NCI-H128 (cell line): ENCODE measurements around the gene CYSLTR2.

ENCODE experiments used
- DNase-seq: peaks from one replicate; lab custom pipeline; 2025; ENCODE audit not compliant: unreplicated experiment; lab: John Stamatoyannopoulos, UW

The CYSLTR2 gene, protein sequence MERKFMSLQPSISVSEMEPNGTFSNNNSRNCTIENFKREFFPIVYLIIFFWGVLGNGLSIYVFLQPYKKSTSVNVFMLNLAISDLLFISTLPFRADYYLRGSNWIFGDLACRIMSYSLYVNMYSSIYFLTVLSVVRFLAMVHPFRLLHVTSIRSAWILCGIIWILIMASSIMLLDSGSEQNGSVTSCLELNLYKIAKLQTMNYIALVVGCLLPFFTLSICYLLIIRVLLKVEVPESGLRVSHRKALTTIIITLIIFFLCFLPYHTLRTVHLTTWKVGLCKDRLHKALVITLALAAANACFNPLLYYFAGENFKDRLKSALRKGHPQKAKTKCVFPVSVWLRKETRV

DNA sequence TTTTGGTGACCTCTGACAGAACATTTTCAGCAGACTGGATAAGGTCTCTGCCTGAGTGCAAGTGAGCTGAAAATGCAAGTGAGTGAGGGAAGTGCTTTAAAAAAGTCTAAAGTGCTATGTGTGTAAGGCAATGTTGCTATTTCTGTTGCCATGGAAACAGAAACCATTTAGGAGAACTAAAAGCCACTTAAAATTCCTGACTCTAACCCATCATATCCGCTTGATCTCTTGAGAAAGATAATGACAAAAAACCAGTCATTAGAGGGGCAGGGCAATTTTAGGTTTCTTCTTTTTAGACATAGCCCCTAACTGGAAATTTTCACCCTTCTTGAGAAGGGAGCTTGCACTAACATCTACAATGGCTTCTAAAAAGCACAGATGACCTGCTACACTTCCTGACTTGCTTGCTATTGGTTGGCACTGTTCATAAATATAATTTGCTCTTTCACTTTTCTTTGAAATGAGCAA lies at the start of gene CYSLTR2:
TSS of gene CYSLTR2 (plus strand) at position 458 of the 468 bp plus-strand sequence. CDS start 52,889 bp downstream, outside the sequence.
- no peak for DNase-seq

DNA sequence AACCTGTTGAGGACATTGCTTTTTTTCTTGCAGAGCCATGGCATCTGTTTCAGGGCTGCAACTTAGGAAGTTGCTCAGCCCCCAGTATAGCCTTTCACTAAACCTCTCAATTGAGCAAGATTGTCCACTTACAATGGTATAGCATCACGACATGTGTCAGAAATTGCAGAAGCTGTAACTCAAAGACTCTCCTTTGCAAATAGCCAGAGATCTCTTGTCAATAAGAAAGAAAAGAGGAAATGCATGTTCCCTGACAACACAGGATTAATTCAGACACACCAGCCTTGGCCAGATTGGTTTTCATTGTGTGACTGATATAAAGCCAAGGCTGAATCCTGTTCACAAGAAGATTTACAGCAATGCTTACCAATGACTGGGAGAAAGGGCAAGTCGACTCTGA lies 38.7 kb upstream of the CYSLTR2 start:
- no peak for DNase-seq

DNA sequence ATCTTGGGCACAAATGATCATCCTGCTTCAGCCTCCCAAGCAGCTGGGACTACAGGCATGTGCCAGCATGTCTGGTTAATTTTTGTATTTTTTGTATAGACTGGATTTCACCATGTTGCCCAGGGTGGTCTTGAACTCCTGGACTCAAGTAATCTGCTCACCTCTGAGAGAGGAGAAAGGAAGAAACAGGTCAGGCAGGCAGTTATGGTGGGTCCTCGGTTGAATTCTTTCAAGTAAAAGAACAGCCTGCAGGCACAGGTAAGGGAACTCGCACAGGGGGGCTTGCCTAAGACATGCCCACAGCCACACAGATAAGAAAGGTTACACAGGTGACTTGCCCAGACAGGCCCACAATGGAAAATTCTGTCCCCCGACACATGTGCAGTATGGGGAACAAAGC lies 34.8 kb upstream of the CYSLTR2 start:
- DNase-seq: no peak

DNA sequence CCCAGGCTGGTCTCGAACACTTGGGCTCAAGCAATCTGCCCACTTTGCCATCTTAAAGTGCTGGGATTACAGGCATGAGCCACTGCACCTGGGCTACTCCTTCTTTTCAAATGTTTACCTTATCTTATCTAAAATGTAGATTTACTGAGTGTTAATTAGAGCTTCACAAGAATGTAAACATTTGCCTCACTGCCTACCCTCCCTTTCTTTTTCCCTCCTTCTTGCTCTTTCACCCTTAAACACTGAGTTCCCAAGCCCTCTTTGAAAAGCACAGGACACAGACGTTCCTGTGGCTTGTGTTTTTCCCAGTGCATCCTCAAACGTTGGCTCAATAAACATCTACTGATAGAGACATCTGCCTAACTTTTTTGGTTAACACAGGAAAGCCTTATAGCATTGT lies 32.7 kb upstream of the CYSLTR2 start:
- DNase-seq: no peak

DNA sequence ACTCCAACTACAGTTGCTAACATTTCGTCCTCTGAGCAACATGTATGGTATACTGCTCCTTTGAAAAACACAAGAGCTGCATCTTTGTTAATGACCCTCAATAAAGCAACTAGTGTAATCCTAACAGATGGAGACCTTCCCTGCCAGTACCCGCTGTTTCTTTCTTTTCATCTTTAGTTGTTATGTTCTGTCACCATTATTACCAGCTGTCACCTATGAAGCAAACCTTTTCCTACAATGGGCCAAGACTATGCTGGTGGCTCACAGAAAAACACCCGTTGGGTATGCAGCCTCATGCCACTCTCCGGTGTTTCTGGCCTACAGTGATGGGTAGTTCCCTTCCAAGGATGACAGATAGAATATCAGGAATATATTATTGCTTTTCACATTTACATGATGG lies 29.7 kb upstream of the CYSLTR2 start:
- DNase-seq: no peak

DNA sequence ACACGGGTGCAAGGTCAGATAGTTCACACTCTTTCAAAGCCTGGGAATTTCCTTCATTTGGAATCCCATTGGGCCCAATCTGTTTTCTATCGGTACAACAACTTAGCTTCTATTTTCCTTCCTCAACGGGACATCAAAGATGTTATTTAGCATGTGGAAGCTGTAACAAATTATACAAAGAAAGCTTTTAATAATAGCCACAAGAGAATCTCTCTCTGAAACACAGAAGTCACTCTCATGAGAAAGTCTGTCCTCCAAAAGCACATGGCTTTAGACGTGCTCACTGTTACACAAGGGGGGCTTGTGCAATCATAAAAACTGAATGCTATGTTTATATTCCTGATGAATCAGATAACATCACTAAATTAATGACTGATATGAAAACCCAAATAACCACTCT lies 28.9 kb upstream of the CYSLTR2 start:
- no peak for DNase-seq

DNA sequence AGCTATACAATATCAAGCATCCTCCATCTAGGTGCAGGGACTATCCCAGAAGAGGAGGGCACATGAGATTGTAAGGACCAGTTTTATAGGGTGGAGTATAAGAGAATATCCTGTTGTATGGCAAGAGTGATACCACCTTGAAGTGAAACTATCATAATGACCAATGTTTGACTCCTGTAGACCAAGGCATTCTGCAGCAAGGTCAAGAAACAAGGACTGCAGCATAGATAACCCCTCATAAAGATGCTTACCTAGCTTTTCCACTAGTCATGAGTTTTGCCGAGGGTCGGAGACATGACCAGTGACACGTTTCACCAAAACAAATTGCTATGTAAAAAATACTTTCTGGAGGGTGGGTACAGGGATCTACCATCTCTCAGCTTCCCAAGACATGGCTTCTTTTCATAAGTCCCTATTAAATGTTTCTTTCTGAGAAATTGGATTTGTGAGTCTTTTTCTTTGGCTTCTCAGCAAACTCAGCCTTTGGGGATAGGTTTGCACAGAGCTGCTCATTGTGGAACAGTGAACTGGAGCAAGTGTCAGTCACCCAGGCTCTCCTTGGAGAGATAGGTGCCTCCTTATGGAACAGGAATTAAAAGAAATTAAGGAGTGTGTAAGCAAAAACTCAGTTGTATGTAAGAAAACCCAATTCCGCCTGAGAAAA lies 28.2 kb upstream of the CYSLTR2 start:
- no peak for DNase-seq

DNA sequence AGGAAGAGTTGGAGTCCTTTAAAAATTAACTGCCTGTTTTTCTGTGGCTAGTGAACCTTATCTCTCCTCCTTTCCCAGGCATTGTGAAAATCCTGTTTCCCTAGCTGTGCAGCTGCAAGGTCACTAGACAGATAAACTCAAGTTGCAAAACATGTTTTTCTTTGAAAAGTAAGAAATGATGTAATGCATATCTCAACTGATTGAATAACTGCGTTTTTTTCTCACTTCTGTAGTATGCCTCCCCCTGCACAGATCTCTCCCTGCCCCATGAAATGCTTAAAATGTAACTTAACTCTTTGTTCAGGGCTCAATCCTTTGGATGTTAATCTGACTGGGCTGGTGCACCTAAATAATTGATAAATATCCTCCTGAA lies 27.7 kb upstream of the CYSLTR2 start:
- no peak for DNase-seq

DNA sequence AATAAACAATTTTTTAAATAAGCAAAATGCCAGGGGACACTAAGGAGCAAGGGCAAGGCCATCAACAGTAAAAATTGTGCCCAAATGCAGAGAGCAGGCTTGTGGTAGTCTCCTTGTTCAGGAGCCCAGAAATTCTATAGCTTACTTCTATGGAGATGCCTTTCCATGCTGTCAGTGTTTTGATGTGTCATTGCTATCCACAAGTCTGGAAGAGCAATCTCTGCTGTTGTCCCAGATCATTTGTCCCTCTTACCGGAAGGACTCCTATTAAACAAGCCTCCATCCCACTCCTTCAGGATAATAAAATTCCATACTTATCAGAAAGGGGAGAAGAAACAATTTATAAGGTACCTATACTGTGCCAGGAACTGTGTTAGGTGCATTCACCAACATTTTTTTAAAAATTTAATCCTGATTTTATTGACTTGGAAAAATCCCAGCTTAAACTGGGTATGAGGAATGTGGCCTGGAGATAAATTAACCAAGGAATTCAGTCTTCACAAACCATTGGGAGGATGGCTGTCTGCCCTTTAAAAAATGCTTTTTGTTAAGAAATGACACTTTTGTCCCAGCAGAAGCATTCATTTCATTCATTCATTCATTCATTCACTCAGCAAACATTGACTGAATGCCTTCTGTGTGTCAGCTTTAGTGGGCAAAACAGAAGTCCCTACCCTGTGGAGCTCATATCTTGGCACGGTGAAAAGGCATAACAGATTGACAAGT lies 26.8 kb upstream of the CYSLTR2 start:
- no peak for DNase-seq

DNA sequence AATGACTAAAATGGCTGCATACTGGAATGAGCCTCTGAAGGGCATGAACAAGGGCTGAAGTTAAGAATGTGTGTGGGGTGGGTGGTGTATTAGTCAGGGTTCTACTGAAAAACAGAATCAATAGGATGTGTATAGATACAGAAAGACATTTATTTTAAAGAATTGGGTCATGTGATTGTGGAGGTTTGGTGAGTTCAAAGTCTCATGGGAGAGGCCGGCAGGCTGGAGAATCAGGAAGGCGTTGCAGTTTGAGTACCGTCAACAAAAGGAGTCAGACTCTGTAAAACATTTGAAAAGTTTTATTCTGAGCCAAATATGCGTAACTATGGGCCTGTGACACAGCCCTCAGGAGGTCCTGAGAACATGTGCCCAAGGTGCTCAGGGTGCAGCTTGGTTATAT lies 24.5 kb upstream of the CYSLTR2 start:
- no peak for DNase-seq

DNA sequence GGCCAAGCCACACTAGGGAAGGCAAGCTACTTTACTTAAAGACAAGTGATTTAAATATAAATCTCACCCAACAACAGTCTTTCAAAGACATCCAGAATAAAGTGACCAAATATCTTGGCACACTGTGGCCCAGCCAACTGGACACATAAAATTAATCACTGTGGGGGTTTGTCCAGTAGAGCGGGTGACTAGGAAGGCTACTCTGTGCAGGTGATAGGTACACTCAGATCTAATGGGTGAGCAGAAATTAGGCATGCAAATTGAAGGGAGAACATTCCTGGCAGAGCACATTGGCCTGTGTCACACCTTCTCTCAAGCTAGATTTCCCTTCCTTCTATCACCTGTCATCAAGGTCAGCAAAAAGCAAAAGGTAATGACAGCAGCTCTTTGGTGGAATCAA lies 23.4 kb upstream of the CYSLTR2 start:
- no peak for DNase-seq

DNA sequence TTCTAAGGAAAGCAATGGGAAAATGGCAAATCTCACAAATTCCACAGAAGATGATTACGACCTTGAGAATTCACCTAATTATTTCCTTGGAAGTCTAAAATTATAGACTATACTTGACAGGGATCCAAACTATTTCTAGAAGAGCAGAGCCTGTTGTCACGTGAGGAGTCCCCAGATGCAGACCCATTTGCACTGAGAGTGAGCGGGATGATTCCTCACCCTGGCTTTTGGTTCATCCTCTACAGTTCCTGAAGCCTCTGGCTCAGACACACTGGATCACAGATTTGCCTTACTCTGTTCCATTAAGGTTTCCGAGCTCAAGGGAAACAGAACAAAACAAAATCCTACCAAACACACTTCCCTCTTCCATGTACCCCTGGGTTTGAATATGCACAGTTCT lies 23.0 kb upstream of the CYSLTR2 start:
- no peak for DNase-seq

DNA sequence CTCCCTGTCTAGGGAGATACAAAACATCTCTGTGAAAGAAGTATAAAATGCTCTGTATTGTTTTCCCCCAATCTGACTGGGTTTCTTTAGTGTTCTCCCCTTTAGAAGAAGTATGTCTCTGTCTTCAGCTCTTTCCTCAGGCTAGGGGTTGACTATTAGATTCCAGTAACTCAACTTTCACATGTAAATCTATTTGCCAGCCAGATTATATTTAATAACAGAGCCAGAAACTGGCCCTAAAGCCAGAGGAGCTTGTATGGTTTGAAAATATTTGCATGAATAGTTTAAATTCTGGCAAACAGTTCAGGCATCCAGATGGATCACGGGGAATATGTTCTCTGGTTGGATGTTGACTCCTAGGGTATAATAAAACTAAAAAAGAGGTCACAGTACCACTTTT lies 22.3 kb upstream of the CYSLTR2 start:
- no peak for DNase-seq

DNA sequence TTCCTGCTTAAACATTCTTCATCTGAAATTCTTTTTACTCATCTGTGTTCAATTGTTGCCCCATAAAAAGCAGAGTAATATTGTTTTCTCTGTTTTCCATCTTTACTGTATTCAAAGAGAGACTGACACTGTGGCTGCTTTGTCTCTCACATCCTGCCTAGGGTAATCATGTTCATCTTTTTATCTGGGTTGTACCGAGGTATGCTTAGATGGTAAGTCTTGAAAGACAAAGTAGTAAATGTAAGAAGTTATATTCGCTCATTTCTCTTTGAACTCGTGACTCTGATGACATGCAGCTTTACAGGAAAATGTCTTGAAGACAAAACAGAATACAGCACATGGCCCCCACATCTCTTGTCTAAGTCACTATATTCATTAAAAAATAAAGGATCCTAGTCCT lies 20.0 kb upstream of the CYSLTR2 start:
- DNase-seq: no peak

DNA sequence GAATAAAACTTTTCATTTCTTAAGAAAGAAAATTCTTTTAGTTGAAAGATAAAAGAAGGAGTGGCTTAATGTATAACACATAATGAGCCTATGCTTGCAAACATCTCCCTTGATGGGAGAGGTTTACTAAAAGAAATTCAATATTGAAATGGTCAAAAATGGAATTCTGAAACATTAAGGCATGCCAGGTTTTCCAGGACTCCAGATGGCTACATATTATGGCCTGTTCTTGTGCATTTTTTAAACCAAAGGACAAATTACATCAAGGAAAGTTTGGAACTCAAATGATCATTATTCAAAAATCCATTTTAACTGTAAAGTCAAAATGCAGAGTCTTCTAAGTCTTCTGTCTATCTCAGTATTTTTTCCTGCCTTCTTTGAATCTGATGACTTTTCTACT lies 19.1 kb upstream of the CYSLTR2 start:
- no peak for DNase-seq

DNA sequence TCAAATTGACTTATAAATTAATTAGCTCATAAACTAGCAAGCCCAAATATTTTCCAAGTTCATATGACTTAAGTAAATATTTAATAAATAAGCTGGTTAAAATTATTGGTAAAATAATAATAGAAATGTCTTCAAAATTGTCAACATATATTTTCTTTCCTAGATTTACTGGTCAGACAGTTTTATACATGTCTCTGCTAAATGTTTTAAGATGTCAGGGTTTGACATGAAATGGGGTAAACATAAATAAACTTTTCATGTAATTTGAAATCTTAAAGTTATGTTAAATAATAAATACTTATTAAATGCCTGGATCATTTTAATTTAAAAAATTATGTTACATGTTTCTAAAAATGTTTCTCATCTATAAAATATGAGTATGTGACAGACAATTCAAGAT lies 18.3 kb upstream of the CYSLTR2 start:
- no peak for DNase-seq

DNA sequence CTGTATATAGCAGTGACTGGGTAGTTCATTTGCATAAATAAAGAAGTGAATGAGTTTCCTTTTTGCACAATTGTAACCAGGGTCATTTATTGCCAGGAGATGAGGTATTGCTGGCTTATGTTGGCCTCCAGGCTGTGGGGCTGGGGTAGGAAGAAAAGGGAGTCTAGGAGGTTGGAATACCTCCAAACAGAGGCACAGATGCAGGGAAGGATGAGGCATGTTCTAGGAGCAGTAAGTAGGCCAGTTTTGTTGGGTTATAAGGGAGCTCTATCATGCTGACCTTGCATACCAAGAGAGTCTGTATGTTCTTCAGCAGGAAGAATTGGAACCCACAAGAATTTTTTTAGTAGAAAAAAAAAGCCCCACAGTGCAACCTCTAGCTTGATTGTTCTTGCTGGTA lies 17.2 kb upstream of the CYSLTR2 start:
- DNase-seq: no peak

DNA sequence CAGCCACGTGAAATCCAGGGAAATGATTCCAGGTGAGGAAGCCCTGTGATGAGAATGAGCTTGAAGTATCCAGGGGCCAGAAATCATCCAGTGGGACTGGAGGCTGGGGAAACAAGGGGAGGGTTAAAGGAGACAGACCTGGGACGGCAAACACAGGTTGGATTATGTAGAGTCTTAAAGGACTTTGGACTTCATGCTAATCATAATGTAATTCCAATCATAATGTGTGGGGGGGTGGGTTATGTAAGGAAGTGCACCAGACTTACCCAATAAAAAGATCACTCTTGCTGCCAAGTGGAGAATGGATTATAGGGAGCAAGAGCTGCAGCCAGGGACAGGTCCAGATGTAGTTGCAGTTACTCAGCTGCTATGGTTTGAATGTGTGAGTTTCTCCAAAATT lies 16.1 kb upstream of the CYSLTR2 start:
- DNase-seq: no peak

DNA sequence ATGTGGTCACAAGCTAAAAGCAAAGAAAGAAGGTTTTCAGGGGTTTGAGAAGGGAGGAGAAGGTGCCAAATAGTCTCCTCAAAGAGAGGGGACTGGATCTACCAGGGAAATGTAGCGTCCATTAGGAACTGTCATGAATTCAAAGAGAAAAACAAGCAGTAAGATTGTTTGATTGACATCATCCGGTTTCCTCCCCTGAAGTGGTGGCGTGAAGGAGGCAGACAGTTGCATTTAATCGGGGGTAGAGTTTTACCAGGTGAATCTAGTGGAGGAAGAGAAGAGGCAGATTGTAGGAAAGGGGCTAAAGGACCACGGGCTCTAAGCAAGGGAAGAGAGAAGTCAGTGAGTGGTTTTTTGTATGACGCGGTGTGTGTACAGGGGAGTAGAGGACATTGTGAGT lies 13.0 kb upstream of the CYSLTR2 start:
- DNase-seq: no peak

DNA sequence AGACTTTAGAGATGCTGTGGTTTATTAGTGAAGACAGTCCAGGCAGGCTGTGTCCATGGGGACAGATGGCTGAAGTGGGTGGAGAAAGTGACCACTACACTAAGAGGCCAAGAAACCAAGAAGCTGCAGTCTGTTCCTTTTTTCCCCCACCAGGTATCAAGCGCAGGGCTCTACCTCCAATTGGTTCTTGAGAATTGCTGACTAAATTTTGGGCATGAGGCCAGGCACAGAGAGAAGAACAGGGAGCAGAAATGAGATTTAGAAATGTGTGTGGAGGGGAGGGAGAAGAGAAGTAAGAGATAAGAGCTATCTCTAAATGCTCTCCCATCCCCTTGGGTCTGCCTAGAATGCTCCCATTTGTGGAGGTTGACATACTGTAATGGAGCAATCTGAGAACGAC lies 12.3 kb upstream of the CYSLTR2 start:
- no peak for DNase-seq

DNA sequence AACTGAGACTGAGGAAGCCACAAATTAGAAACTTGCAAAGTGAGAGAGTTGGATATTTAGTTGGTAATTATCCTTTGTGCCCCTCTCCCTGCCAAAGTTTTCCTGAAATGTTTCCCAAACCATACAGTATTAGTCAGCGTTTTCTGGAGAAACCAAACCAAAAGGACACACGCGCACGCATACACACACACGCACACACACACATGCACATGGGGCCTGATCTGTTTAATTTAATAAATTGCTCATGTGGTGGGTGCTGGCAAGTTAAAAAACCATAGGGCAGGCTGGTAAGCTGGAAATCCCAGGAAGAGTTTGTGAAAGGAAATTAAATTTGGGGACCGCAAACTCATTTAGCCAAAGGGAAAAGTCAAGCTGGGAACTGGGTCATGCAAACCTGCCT lies 11.7 kb upstream of the CYSLTR2 start:
- no peak for DNase-seq

DNA sequence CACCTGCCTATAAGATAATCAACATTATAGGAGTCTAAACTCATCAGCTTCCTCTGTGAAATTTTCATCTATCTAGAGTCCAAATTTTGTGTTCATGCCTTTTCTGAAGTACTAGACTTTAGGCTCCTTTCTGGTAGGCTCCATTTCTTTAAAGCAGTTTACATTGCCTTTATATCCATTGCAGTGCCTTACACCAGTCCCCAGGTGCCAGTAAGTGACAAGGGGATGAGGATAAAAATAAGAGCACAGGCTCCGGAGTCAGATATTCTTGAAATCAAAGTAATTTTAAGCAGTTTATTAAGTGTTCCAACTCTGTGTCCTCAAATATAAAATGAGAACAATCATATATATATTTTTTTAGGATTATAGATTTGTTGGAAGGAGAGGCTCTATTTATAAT lies 10.6 kb upstream of the CYSLTR2 start:
- DNase-seq: no peak
